ENCODE results near the gene CDH13. TPM values are rescaled to one million over a fixed set of nuclear protein-coding genes. Genes with fewer than 3 reads are reported as not detected.

The CDH13 gene
- polyA plus RNA-seq, 6 donors from 2014 or later, result 0.04 to 0.29 (median 0.19) TPM; not detected in 1

DNA sequence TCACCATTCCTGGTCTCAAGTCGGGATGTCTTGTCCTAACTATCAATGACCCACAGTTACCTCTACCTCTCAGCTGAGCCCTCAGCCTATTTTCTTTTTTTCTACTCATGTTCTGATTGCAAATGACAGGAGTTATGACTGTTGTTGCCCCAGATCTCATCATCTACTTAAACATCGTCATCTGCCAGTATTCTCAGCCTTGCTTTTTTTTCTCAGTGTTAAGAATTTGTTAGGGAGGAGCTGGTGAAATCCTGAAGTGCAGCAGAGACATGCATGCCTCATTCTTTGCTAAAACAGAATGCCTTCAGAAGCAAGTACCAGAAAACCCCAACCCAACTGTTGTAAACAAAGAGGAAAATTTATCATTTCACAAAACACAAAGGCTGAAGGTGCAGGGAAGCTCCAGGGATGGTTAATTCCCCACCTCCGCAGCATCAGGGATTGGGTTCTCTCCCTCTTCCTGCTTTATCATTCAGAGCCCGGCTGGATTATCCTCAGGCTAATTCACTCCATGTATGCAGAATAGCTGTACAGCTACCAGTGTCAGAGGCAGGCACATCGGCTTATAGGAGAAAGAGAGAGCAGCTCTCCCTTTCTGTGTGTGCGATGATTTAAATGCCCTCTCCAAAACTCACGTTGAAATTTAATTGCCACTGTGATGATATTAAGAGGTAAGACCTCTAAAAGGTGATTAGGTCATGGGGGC is 640.2 kb downstream of the CDH13 start:
- no peak for DNase-seq
- peak overlapping the region in 1 of 6 donors; percentile 27 for H3K27ac Mint-ChIP-seq
- peaks cover 0 to 5% (median 0%) of the 10 kb centered on the region in 7 donors for H3K9me3 Mint-ChIP-seq
- H3K4me1 Mint-ChIP-seq, result no peaks in the 10 kb centered on the region
- no peak for ATAC-seq (ENCODE audit: low read depth in 2 of 2)
- H3K36me3 Mint-ChIP-seq, result no peaks in the 10 kb centered on the region
- H3K4me3 Mint-ChIP-seq, result no peak overlapping the region
- H3K27me3 Mint-ChIP-seq, result peaks cover 10 to 19% (median 18%) of the 10 kb centered on the region in 3 donors

DNA sequence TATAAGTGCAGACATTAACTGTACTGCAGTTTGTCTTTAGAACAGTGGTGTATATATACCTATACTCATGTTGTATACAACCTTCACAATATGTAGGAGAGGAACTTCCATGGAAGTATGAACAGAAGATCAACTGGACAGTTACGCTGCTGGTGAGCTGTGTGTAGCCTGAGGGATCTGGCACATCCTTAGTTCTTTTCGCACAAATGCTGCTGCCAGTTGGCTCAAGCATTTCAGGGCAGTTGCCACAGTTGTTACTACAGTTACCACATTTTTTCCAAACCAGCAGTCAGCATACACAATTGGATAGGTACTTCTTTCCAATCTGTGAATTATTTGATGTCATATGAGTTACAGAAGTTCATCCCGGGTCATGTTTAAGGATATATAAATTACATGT is 641.4 kb downstream of the CDH13 start:
- Mint-ChIP-seq H3K27ac (no peak overlapping the region), H3K4me1 (no peaks in the 10 kb centered on the region), H3K36me3 (no peaks in the 10 kb centered on the region), H3K4me3 (no peak overlapping the region), H3K27me3 (peaks cover 10 to 18% (median 14%) of the 10 kb centered on the region in 3 donors), H3K9me3 (peaks cover 0 to 5% (median 0%) of the 10 kb centered on the region in 7 donors)
- ATAC-seq (ENCODE audit: low read depth in 2 of 2), result no peak
- DNase-seq, result no peak

GRCh38 chr16:83269048-83269447 is 642.3 kb downstream of the CDH13 start:
- Mint-ChIP-seq H3K36me3 (no peaks in the 10 kb centered on the region), H3K27me3 (peaks cover 10 to 18% (median 14%) of the 10 kb centered on the region in 3 donors), H3K4me3 (no peak overlapping the region), H3K4me1 (no peaks in the 10 kb centered on the region), H3K9me3 (peaks cover 0 to 5% (median 0%) of the 10 kb centered on the region in 7 donors), H3K27ac (no peak overlapping the region)
- no peak for DNase-seq
- no peak for ATAC-seq (ENCODE audit: low read depth in 2 of 2)

GRCh38 chr16:83269541-83269940 is 642.8 kb downstream of the CDH13 start:
- Mint-ChIP-seq H3K4me1 (no peaks in the 10 kb centered on the region), H3K27me3 (peaks cover 10 to 19% (median 14%) of the 10 kb centered on the region in 3 donors), H3K36me3 (no peaks in the 10 kb centered on the region), H3K9me3 (peaks cover 0 to 5% (median 0%) of the 10 kb centered on the region in 7 donors), H3K4me3 (no peak overlapping the region), H3K27ac (no peak overlapping the region)
- DNase-seq, result no peak
- no peak for ATAC-seq (ENCODE audit: low read depth in 2 of 2)

- Mint-ChIP-seq H3K36me3 (no peaks in the 10 kb centered on the region), H3K4me3 (no peak overlapping the region), H3K4me1 (no peaks in the 10 kb centered on the region), H3K27ac (no peak overlapping the region), H3K27me3 (peaks cover 10 to 24% (median 14%) of the 10 kb centered on the region in 3 donors), H3K9me3 (peaks cover 0 to 5% (median 0%) of the 10 kb centered on the region in 7 donors)
- ATAC-seq (ENCODE audit: low read depth in 2 of 2) (no peak), DNase-seq (no peak)
Observed at GRCh38 chr16:83270061-83270460, 643.3 kb downstream of the CDH13 start.

DNA sequence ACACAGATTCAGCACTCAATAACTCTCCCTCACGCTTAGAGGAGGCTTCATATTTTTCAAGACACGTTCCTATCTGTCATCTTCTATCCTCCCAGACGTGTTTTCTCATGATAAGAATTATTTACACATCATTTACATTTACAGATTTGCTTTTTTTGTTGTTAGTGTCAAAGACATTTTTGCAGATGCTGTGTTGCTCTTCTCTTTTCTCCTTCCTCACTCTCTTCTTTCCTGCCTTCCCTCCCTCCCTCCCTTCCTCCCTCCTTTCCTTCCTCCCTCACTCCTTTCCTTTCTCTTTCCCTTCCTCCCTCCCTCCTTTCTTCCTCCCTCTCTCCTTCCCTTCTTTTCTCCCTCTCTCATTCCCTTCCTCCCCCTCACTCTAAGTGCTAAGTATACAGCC is 643.9 kb downstream of the CDH13 start:
- Mint-ChIP-seq H3K27ac (no peak overlapping the region), H3K36me3 (no peaks in the 10 kb centered on the region), H3K4me1 (no peaks in the 10 kb centered on the region), H3K4me3 (no peak overlapping the region), H3K9me3 (peaks cover 0 to 5% (median 0%) of the 10 kb centered on the region in 7 donors), H3K27me3 (peaks cover 14 to 28% (median 18%) of the 10 kb centered on the region in 3 donors)
- no peak for DNase-seq
- no peak for ATAC-seq (ENCODE audit: low read depth in 2 of 2)

GRCh38 chr16:83271123-83271522 is 644.4 kb downstream of the CDH13 start:
- H3K4me1 Mint-ChIP-seq, result no peaks in the 10 kb centered on the region
- DNase-seq, result no peak
- H3K27me3 Mint-ChIP-seq, result peaks cover 14 to 28% (median 21%) of the 10 kb centered on the region in 3 donors
- H3K4me3 Mint-ChIP-seq, result no peak overlapping the region
- H3K9me3 Mint-ChIP-seq, result peaks cover 0 to 5% (median 0%) of the 10 kb centered on the region in 7 donors
- no peaks in the 10 kb centered on the region for H3K36me3 Mint-ChIP-seq
- ATAC-seq (ENCODE audit: low read depth in 2 of 2), result no peak
- H3K27ac Mint-ChIP-seq, result no peak overlapping the region

DNA sequence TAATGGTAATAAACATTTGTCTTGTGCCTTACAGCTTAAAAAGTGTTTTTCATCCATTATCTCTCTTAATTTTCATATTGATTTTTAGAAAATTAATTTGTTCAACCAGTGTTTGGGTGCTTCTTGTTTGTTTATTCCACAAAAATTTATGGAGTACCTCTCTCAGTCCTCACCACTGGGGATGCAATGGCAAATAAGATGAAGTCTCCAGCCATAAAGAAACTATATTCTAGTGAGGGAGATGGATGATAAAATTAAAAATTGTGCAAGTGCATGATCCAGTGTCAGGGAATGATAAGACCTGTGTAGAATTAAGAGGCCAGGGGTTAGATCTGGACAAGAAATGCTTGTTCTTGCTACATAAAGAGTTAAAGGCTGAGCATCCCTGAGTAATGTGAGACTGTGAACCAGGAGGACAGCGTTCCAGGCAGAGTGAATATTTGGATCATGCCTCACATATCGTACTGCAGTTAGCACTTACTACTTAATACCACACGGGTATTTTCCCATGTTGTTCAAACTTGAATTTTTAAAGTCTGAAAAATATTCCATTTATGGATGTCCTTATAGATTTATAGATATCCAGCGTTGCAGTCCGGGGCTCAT is 645.3 kb downstream of the CDH13 start:
- no peak overlapping the region for H3K4me3 Mint-ChIP-seq
- no peaks in the 10 kb centered on the region for H3K36me3 Mint-ChIP-seq
- H3K4me1 Mint-ChIP-seq, result no peaks in the 10 kb centered on the region
- no peak for ATAC-seq (ENCODE audit: low read depth in 2 of 2)
- H3K27ac Mint-ChIP-seq, result no peak overlapping the region
- DNase-seq, result no peak
- peaks cover 0 to 5% (median 0%) of the 10 kb centered on the region in 7 donors for H3K9me3 Mint-ChIP-seq
- H3K27me3 Mint-ChIP-seq, result peaks cover 10 to 28% (median 17%) of the 10 kb centered on the region in 3 donors

GRCh38 chr16:83272843-83273242 is 646.1 kb downstream of the CDH13 start:
- H3K27me3 Mint-ChIP-seq, result peaks cover 9 to 28% (median 17%) of the 10 kb centered on the region in 3 donors
- DNase-seq (no peak), ATAC-seq (ENCODE audit: low read depth in 2 of 2) (no peak)
- H3K9me3 Mint-ChIP-seq, result peaks cover 0 to 5% (median 0%) of the 10 kb centered on the region in 7 donors
- H3K36me3 Mint-ChIP-seq, result no peaks in the 10 kb centered on the region
- no peak overlapping the region for H3K27ac Mint-ChIP-seq
- no peaks in the 10 kb centered on the region for H3K4me1 Mint-ChIP-seq
- H3K4me3 Mint-ChIP-seq, result no peak overlapping the region

DNA sequence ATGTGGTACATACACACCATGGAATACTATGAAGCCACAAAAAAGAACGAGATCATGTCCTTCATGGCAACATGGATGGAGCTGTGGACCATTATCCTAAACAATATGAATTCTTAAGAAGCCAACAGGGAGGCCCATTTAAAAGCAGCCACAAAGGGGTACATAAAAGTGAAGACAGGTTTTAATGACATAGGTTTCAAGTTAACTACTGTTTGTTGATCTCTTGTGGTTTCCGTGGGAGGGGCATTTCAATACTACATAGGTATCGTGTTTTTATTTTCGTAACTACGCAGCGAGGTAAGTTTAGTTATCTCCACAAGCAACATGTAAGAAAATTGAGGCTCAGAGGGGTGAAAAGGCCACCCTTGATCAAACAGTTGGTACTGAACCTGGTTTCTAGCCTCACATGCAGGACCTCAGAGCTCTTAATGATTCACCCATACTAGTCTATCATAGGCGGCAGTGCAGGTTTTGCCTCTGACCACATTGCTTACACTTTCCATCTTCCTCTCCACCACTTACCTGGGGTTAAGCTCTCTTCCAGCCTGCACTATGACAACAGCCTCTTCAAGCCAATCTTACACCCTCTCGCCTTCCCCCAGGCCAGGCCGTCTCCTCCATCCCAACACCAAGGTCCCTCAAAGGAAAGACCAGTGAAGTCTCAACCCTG is 646.9 kb downstream of the CDH13 start:
- Mint-ChIP-seq H3K4me1 (no peaks in the 10 kb centered on the region), H3K9me3 (peaks cover 0 to 5% (median 0%) of the 10 kb centered on the region in 7 donors), H3K4me3 (no peak overlapping the region), H3K27ac (no peak overlapping the region), H3K36me3 (no peaks in the 10 kb centered on the region), H3K27me3 (peaks cover 9 to 28% (median 17%) of the 10 kb centered on the region in 3 donors)
- DNase-seq (no peak), ATAC-seq (ENCODE audit: low read depth in 2 of 2) (no peak)

GRCh38 chr16:83279251-83279650 is 652.5 kb downstream of the CDH13 start:
- Mint-ChIP-seq H3K4me1 (no peaks in the 10 kb centered on the region), H3K36me3 (no peaks in the 10 kb centered on the region), H3K27me3 (peaks cover 4 to 11% (median 10%) of the 10 kb centered on the region in 3 donors), H3K27ac (no peak overlapping the region), H3K9me3 (peaks cover 0 to 2% (median 0%) of the 10 kb centered on the region in 7 donors), H3K4me3 (no peak overlapping the region)
- no peak for ATAC-seq (ENCODE audit: low read depth in 2 of 2)
- DNase-seq, result no peak

DNA sequence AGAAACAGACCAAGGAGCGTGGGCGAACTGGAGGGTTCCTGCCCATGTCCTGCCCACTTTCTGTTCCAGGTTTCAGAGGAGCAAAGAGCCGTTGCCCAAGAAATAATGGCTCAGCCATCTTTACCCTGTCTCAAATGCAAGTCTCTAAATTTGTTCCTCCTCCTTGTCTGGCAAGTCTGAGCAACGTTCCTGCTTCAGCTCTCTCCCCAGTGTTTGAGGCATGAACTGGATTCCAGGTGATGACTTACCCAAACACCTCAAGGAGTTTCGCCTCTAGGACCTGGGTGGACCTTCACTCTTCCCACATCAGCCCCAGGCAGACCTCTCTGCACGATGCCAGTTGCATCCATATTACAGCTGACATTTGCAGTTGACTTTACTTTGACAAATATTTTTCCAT is 659.2 kb downstream of the CDH13 start:
- Mint-ChIP-seq H3K4me3 (no peak overlapping the region), H3K4me1 (no peaks in the 10 kb centered on the region), H3K27ac (peak overlapping the region in 1 of 6 donors; percentile 4), H3K36me3 (no peaks in the 10 kb centered on the region), H3K27me3 (peaks cover 0 to 11% (median 0%) of the 10 kb centered on the region in 3 donors), H3K9me3 (peaks cover 0 to 4% (median 0%) of the 10 kb centered on the region in 7 donors)
- DNase-seq (no peak), ATAC-seq (ENCODE audit: low read depth in 2 of 2) (no peak)

GRCh38 chr16:83296505-83296904 is 669.7 kb downstream of the CDH13 start:
- peak overlapping the region in 1 of 6 donors; percentile 9 for H3K27ac Mint-ChIP-seq
- DNase-seq (no peak), ATAC-seq (ENCODE audit: low read depth in 2 of 2) (no peak)
- no peaks in the 10 kb centered on the region for H3K4me1 Mint-ChIP-seq
- H3K36me3 Mint-ChIP-seq, result no peaks in the 10 kb centered on the region
- H3K27me3 Mint-ChIP-seq, result peaks cover under 1 to 11% (median 4%) of the 10 kb centered on the region in 3 donors
- peaks cover 0 to 10% (median 0%) of the 10 kb centered on the region in 7 donors for H3K9me3 Mint-ChIP-seq
- H3K4me3 Mint-ChIP-seq, result no peak overlapping the region

Data from naive B cell (primary cell).